ENCODE results near the gene SCARB1.

DNA sequence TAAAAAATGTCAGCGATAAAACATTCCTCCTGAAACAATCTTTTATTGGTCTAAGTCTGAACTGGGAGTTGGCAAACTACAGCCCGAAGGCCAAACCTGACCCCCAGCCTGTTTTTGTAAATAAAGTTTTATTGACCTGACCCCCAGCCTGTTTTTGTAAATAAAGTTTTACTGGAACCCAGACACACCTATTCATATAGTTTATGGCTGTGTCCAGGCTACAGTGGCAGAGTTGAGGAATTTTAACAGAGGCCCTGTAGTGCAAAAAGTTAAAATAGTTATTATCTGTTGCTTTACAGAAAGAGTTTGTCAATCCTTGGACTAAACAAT is 12.1 kb upstream of the SCARB1 start:
- TF ChIP-seq EZH2 (IDR thresholded peaks at IDR 0.05; ENCODE audit: low read length, missing control alignments) (no peak), CTCF (conservative IDR thresholded peaks at IDR 0.05 in 1 of 2, IDR thresholded peaks at IDR 0.05 in 1 of 2; ENCODE audit: low read depth in 1 of 2, low read length in 2 of 2) (no peak)
